Measurements from ENCODE around the gene OBSCN.

The OBSCN gene

DNA sequence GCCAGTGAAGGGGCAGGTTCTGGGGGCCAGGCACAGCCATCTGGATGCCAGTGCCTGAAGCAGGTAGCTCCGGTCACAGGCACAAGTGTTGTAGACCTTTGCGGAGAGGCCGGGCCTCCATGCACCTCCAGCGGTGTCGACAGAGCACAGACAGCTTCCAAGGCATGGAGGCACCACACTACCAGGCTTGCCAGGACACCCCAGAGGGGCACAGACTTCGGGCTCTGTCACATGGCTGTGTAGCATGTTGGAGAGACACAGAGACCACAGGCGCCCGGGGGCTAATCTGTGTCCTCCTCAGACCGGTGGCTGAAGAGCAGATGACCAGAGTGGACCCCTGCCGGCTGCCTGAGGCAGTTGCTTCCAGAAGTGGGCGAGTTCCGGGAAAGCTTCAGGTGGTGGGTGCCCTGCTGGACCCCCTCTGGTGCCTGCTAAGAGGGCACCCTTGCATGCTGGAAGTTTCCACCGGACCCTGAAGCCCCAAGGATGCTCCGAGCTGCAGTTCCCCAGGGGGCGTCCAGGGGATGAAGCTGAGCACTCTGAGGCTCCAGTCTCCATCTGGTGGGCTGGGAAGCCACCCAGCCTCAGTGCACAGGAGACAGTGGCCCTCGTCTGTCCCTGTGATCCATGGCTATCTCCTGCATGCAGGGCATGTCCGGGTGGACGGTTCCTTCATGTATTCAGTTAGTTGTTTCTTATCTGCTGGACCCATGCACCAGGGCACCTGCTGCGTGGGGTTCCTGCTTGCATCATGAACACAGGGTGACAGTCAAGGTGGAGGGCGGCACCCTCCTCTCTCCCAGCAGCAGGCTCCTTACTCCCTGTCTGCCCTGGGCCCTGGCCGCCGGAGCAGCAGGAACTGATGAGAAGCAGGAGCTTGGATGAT lies 82.4 kb downstream of the OBSCN start:
- H3K27me3 ChIP-seq (ENCODE audit: insufficient read depth, low read length) = no peaks in the 10 kb centered on the region
- H3K4me3 ChIP-seq (ENCODE audit: low read length) = no peak overlapping the region
- no peaks in the 10 kb centered on the region for H3K36me3 ChIP-seq (ENCODE audit: insufficient read depth, low read length)
- H2AFZ ChIP-seq (ENCODE audit: low read depth, low read length) = no peak overlapping the region
- H3K4me1 ChIP-seq (ENCODE audit: insufficient read depth, low read length) = no peaks in the 10 kb centered on the region
- H3K9me3 ChIP-seq (ENCODE audit: low read length) = peaks cover 8% of the 10 kb centered on the region

DNA sequence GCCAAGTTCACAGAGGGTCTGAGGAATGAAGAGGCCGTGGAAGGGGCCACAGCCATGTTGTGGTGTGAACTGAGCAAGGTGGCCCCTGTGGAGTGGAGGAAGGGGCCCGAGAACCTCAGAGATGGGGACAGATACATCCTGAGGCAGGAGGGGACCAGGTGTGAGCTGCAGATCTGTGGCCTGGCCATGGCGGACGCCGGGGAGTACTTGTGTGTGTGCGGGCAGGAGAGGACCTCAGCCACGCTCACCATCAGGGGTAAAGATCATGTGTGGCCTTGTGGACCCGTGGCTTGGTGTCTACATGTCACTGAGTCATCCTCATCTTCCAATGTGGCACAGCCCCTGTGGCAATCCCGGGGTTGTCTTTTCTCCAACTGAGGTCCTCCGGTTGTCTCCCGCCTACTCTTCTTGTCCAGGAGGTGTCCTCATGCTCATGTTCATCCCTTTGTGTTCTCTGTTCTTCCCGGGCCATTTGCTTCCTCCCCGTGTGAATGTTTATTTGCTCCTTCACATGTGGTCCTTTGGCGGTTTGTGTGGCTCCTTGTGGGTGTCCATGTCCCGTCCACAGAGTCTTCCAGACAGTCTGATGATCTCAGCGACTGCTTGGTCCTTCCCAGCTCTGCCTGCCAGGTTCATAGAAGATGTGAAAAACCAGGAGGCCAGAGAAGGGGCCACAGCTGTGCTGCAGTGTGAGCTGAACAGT lies 84.2 kb downstream of the OBSCN start:
- no peak overlapping the region for H3K4me3 ChIP-seq (ENCODE audit: low read length)

GRCh38 chr1:228292609-228292911 lies 84.7 kb downstream of the OBSCN start:
- no peak overlapping the region for H3K4me3 ChIP-seq (ENCODE audit: low read length)
- H3K9me3 ChIP-seq (ENCODE audit: low read length) = peaks cover 10% of the 10 kb centered on the region
- no peaks in the 10 kb centered on the region for H3K4me1 ChIP-seq (ENCODE audit: insufficient read depth, low read length)
- H3K27me3 ChIP-seq (ENCODE audit: insufficient read depth, low read length) = no peaks in the 10 kb centered on the region
- no peak overlapping the region for H2AFZ ChIP-seq (ENCODE audit: low read depth, low read length)
- no peaks in the 10 kb centered on the region for H3K36me3 ChIP-seq (ENCODE audit: insufficient read depth, low read length)

More for the DNA sequence above, 84.2 kb downstream of the OBSCN start:
- H3K36me3 ChIP-seq (ENCODE audit: insufficient read depth, low read length) = no peaks in the 10 kb centered on the region
- peaks cover 8% of the 10 kb centered on the region for H3K9me3 ChIP-seq (ENCODE audit: low read length)
- H3K4me1 ChIP-seq (ENCODE audit: insufficient read depth, low read length) = no peaks in the 10 kb centered on the region
- H2AFZ ChIP-seq (ENCODE audit: low read depth, low read length) = no peak overlapping the region
- no peaks in the 10 kb centered on the region for H3K27me3 ChIP-seq (ENCODE audit: insufficient read depth, low read length)

GRCh38 chr1:228293393-228293792 lies 85.5 kb downstream of the OBSCN start:
- Histone ChIP-seq H3K4me3 (ENCODE audit: low read length) (no peak overlapping the region), H2AFZ (ENCODE audit: low read depth, low read length) (no peak overlapping the region), H3K4me1 (ENCODE audit: insufficient read depth, low read length) (no peaks in the 10 kb centered on the region), H3K36me3 (ENCODE audit: insufficient read depth, low read length) (no peaks in the 10 kb centered on the region), H3K27me3 (ENCODE audit: insufficient read depth, low read length) (no peaks in the 10 kb centered on the region), H3K9me3 (ENCODE audit: low read length) (peaks cover 10% of the 10 kb centered on the region)

DNA sequence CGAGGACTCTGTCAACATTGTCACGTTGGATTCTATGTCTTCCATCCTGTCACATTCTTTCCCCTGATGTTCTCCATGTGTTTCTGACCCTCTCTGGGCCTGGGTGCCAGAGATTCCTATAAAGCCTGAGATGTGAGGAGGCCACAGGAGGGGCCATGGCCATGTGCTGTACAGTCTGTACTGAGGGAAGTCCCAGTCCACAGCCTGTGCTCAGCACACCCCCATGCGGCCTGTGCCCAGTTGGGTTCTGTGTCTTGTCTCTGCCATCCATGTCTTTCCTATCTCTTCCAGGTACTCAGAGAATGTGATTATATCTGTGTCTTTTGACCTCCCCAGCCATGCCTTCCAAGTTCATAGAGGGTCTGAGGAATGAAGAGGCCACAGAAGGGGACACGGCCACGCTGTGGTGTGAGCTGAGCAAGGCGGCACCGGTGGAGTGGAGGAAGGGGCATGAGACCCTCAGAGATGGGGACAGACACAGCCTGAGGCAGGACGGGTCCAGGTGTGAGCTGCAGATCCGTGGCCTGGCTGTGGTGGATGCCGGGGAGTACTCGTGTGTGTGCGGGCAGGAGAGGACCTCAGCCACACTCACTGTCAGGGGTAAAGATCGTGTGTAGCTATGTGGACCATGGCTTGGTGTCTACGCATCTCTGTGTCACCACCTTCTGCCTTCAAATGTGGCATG lies 86.1 kb downstream of the OBSCN start:
- Histone ChIP-seq H3K36me3 (ENCODE audit: insufficient read depth, low read length) (no peaks in the 10 kb centered on the region), H2AFZ (ENCODE audit: low read depth, low read length) (no peak overlapping the region), H3K4me1 (ENCODE audit: insufficient read depth, low read length) (no peaks in the 10 kb centered on the region), H3K4me3 (ENCODE audit: low read length) (no peak overlapping the region), H3K27me3 (ENCODE audit: insufficient read depth, low read length) (no peaks in the 10 kb centered on the region), H3K9me3 (ENCODE audit: low read length) (peaks cover 10% of the 10 kb centered on the region)

DNA sequence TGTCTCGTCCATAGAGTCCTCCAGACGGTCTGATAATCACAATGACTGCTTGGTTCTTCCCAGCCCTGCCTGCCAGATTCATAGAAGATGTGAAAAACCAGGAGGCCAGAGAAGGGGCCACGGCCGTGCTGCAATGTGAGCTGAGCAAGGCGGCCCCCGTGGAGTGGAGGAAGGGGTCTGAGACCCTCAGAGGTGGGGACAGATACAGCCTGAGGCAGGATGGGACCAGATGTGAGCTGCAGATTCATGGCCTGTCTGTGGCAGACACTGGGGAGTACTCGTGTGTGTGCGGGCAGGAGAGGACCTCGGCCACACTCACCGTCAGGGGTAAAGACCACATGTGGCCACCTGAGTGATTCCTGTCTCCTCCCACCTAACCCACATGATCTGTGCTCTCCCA lies 86.9 kb downstream of the OBSCN start:
- Histone ChIP-seq H3K36me3 (ENCODE audit: insufficient read depth, low read length) (no peaks in the 10 kb centered on the region), H3K9me3 (ENCODE audit: low read length) (peaks cover 10% of the 10 kb centered on the region), H3K27me3 (ENCODE audit: insufficient read depth, low read length) (no peaks in the 10 kb centered on the region), H2AFZ (ENCODE audit: low read depth, low read length) (no peak overlapping the region), H3K4me1 (ENCODE audit: insufficient read depth, low read length) (no peaks in the 10 kb centered on the region), H3K4me3 (ENCODE audit: low read length) (no peak overlapping the region)

DNA sequence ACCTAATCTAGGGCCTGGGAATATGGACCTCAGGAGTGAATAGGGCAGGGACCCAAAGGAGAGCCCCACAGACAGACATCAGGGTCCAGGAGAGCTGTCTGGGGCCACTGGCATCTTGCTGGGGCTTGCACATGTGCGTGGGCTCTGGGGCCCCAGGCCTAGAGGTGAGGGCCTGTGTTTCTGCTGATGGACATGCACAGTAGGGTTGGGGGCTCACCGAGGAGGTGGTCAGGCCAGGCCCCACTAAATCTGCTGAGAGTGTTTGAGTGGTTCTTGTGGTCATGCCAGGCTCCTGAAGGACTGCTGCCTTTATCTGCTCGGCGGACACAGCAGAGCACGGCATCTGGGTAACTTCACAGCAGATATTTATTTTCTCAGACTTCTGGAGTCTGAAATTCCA lies 87.4 kb downstream of the OBSCN start:
- no peaks in the 10 kb centered on the region for H3K36me3 ChIP-seq (ENCODE audit: insufficient read depth, low read length)
- H3K27me3 ChIP-seq (ENCODE audit: insufficient read depth, low read length) = no peaks in the 10 kb centered on the region

GRCh38 chr1:228295981-228296380 lies 88.1 kb downstream of the OBSCN start:
- no peaks in the 10 kb centered on the region for H3K4me1 ChIP-seq (ENCODE audit: insufficient read depth, low read length)
- peaks cover 10% of the 10 kb centered on the region for H3K9me3 ChIP-seq (ENCODE audit: low read length)
- no peaks in the 10 kb centered on the region for H3K27me3 ChIP-seq (ENCODE audit: insufficient read depth, low read length)
- H3K4me3 ChIP-seq (ENCODE audit: low read length) = no peak overlapping the region
- H3K36me3 ChIP-seq (ENCODE audit: insufficient read depth, low read length) = no peaks in the 10 kb centered on the region
- H2AFZ ChIP-seq (ENCODE audit: low read depth, low read length) = no peak overlapping the region

More for the DNA sequence above, 87.4 kb downstream of the OBSCN start:
- no peaks in the 10 kb centered on the region for H3K4me1 ChIP-seq (ENCODE audit: insufficient read depth, low read length)
- peaks cover 10% of the 10 kb centered on the region for H3K9me3 ChIP-seq (ENCODE audit: low read length)
- H3K4me3 ChIP-seq (ENCODE audit: low read length) = no peak overlapping the region
- no peak overlapping the region for H2AFZ ChIP-seq (ENCODE audit: low read depth, low read length)

GRCh38 chr1:228297242-228297641 lies 89.4 kb downstream of the OBSCN start:
- H3K36me3 ChIP-seq (ENCODE audit: insufficient read depth, low read length) = no peaks in the 10 kb centered on the region
- no peak overlapping the region for H3K4me3 ChIP-seq (ENCODE audit: low read length)
- H2AFZ ChIP-seq (ENCODE audit: low read depth, low read length) = no peak overlapping the region
- no peaks in the 10 kb centered on the region for H3K27me3 ChIP-seq (ENCODE audit: insufficient read depth, low read length)
- H3K4me1 ChIP-seq (ENCODE audit: insufficient read depth, low read length) = no peaks in the 10 kb centered on the region
- H3K9me3 ChIP-seq (ENCODE audit: low read length) = peaks cover 10% of the 10 kb centered on the region

- Histone ChIP-seq H3K9me3 (ENCODE audit: low read length) (peaks cover 13% of the 10 kb centered on the region), H3K27me3 (ENCODE audit: insufficient read depth, low read length) (no peaks in the 10 kb centered on the region), H2AFZ (ENCODE audit: low read depth, low read length) (no peak overlapping the region), H3K4me1 (ENCODE audit: insufficient read depth, low read length) (no peaks in the 10 kb centered on the region), H3K36me3 (ENCODE audit: insufficient read depth, low read length) (no peaks in the 10 kb centered on the region), H3K4me3 (ENCODE audit: low read length) (no peak overlapping the region)
Observed at GRCh38 chr1:228297822-228298221, 90.0 kb downstream of the OBSCN start.

DNA sequence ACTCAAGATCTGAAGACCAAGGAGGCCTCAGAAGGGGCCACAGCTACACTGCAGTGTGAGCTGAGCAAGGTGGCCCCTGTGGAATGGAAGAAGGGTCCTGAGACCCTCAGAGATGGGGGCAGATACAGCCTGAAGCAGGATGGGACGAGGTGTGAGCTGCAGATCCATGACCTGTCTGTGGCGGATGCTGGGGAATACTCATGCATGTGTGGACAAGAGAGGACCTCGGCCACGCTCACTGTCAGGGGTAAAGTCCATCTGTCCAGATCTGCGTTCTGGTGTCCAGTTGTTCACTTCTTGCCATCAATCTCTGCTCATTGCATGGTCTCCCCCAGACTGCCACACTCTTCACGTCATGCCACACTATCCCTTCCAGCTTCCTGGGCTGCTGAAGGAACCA lies 90.6 kb downstream of the OBSCN start:
- Histone ChIP-seq H3K4me3 (ENCODE audit: low read length) (no peak overlapping the region), H3K36me3 (ENCODE audit: insufficient read depth, low read length) (no peaks in the 10 kb centered on the region), H3K4me1 (ENCODE audit: insufficient read depth, low read length) (no peaks in the 10 kb centered on the region), H2AFZ (ENCODE audit: low read depth, low read length) (no peak overlapping the region), H3K9me3 (ENCODE audit: low read length) (peaks cover 18% of the 10 kb centered on the region), H3K27me3 (ENCODE audit: insufficient read depth, low read length) (no peaks in the 10 kb centered on the region)

DNA sequence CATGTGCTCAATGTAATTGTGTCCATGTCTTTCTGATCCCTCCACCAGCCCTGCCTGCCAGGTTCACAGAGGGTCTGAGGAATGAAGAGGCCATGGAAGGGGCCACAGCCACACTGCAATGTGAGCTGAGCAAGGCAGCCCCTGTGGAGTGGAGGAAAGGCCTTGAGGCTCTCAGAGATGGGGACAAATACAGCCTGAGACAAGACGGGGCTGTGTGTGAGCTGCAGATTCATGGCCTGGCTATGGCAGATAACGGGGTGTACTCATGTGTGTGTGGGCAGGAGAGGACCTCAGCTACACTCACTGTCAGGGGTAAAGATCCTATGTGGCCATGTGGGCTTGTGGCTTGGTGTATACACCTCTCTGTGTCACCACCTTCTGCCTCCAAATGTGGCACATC lies 91.4 kb downstream of the OBSCN start:
- Histone ChIP-seq H3K9me3 (ENCODE audit: low read length) (peaks cover 18% of the 10 kb centered on the region), H3K27me3 (ENCODE audit: insufficient read depth, low read length) (no peaks in the 10 kb centered on the region), H3K36me3 (ENCODE audit: insufficient read depth, low read length) (no peaks in the 10 kb centered on the region), H3K4me3 (ENCODE audit: low read length) (no peak overlapping the region), H2AFZ (ENCODE audit: low read depth, low read length) (no peak overlapping the region), H3K4me1 (ENCODE audit: insufficient read depth, low read length) (no peaks in the 10 kb centered on the region)

GRCh38 chr1:228299901-228300300 lies 92.1 kb downstream of the OBSCN start:
- no peaks in the 10 kb centered on the region for H3K27me3 ChIP-seq (ENCODE audit: insufficient read depth, low read length)
- H2AFZ ChIP-seq (ENCODE audit: low read depth, low read length) = no peak overlapping the region
- no peaks in the 10 kb centered on the region for H3K4me1 ChIP-seq (ENCODE audit: insufficient read depth, low read length)
- no peaks in the 10 kb centered on the region for H3K36me3 ChIP-seq (ENCODE audit: insufficient read depth, low read length)
- H3K4me3 ChIP-seq (ENCODE audit: low read length) = no peak overlapping the region
- peaks cover 18% of the 10 kb centered on the region for H3K9me3 ChIP-seq (ENCODE audit: low read length)

Measured in neuron (in vitro differentiated cells).